Stimulated activated CD8-positive, alpha-beta memory T cell treated with anti-CD3 and anti-CD28 coated beads, Interleukin-7, amount 100 ng/mL, for 4 hours (primary cell): ENCODE measurements around the gene GINS2.

Source experiments
- DNase-seq, 2 donors: peaks; one replicate each; pipeline ENCODE4 v3.0.0-alpha.2; 2020; ENCODE audit warnings: low read depth in 2 of 2

Gene GINS2

GRCh38 chr16:85654251-85655095 lies 34.3 kb downstream of the GINS2 start:
- no peak for DNase-seq

- no peak for DNase-seq
Observed at GRCh38 chr16:85653290-85653891, 35.4 kb downstream of the GINS2 start.

GRCh38 chr16:85652431-85653221 lies 36.1 kb downstream of the GINS2 start:
- DNase-seq = no peak

GRCh38 chr16:85651629-85652430 lies 36.9 kb downstream of the GINS2 start:
- no peak for DNase-seq

GRCh38 chr16:85650844-85651628 lies 37.7 kb downstream of the GINS2 start:
- DNase-seq = no peak

GRCh38 chr16:85650135-85650843 lies 38.5 kb downstream of the GINS2 start:
- DNase-seq = no peak

- no peak for DNase-seq
Observed at GRCh38 chr16:85649411-85650134, 39.2 kb downstream of the GINS2 start.

GRCh38 chr16:85648805-85649204 lies 39.9 kb downstream of the GINS2 start:
- no peak for DNase-seq

GRCh38 chr16:85648070-85648714 lies 40.6 kb downstream of the GINS2 start:
- DNase-seq = no peak

- DNase-seq = no peak
Observed at GRCh38 chr16:85646976-85647375, 41.8 kb downstream of the GINS2 start.

GRCh38 chr16:85646358-85646907 lies 42.3 kb downstream of the GINS2 start:
- DNase-seq = no peak

- DNase-seq = no peak
Observed at GRCh38 chr16:85645021-85645589, 43.6 kb downstream of the GINS2 start.

GRCh38 chr16:85644093-85644712 lies 44.6 kb downstream of the GINS2 start:
- no peak for DNase-seq

- DNase-seq = no peak
Observed at GRCh38 chr16:85643631-85644030, 45.1 kb downstream of the GINS2 start.

- no peak for DNase-seq
Observed at GRCh38 chr16:85642762-85643358, 45.9 kb downstream of the GINS2 start.

GRCh38 chr16:85641776-85642176 lies 47.0 kb downstream of the GINS2 start:
- DNase-seq = no peak

GRCh38 chr16:85641305-85641704 lies 47.4 kb downstream of the GINS2 start:
- DNase-seq = no peak

GRCh38 chr16:85640585-85640984 lies 48.2 kb downstream of the GINS2 start:
- DNase-seq = no peak
